MM.1S (cell line): ENCODE measurements around the gene NUDT14.

Experiments used
- DNase-seq: peaks from one replicate; pipeline ENCODE4 v3.0.0-alpha.2; 2015
- H2AFZ ChIP-seq: fragments of 300-600 bp; sonication (generic); 2 replicates; pipeline ENCODE4 v1.6.0; 2016; ENCODE audit warnings: antibody characterized with exemption, low read length
- H3F3A ChIP-seq: fragments of 300-600 bp; sonication (generic); 2 replicates; pipeline ENCODE4 v1.6.1; 2016; ENCODE audit warnings: mild to moderate bottlenecking, antibody characterized with exemption, low read length, moderate library complexity, mixed read lengths; ENCODE audit not compliant: insufficient read depth
- H3K27ac ChIP-seq: fragments of 300-600 bp; sonication (generic); 2 replicates; pipeline ENCODE4 v1.5.1; 2016; ENCODE audit warnings: mild to moderate bottlenecking, low read length
- H3K27me3 ChIP-seq: fragments of 300-600 bp; sonication (generic); replicated peaks from 2 replicates; pipeline ENCODE4 v1.6.0; 2016; ENCODE audit warnings: low read length; ENCODE audit not compliant: insufficient read depth
- H3K36me3 ChIP-seq: fragments of 300-600 bp; sonication (generic); replicated peaks from 2 replicates; pipeline ENCODE4 v1.6.1; 2016; ENCODE audit warnings: mild to moderate bottlenecking, low read length, mixed read lengths; ENCODE audit not compliant: insufficient read depth
- H3K4me1 ChIP-seq: fragments of 300-600 bp; sonication (generic); 2 replicates; pipeline ENCODE4 v1.6.1; 2016; ENCODE audit warnings: low read length, mixed read lengths
- H3K4me2 ChIP-seq: fragments of 300-600 bp; sonication (generic); 2 replicates; pipeline ENCODE4 v1.6.0; 2016; ENCODE audit warnings: low read depth, low read length
- H3K4me3 ChIP-seq: fragments of 300-600 bp; sonication (generic); 2 replicates; pipeline ENCODE4 v1.5.1; 2016; ENCODE audit warnings: low read length, mixed read lengths
- H3K79me2 ChIP-seq: fragments of 300-600 bp; sonication (generic); 2 replicates; pipeline ENCODE4 v1.6.1; 2016; ENCODE audit warnings: mixed run types, low read length, mixed read lengths
- H3K9ac ChIP-seq: fragments of 300-600 bp; sonication (generic); 2 replicates; pipeline ENCODE4 v1.6.1; 2016; ENCODE audit warnings: low read length, mixed read lengths
- H3K9me2 ChIP-seq: fragments of 300-600 bp; sonication (generic); replicated peaks from 2 replicates; pipeline ENCODE4 v1.6.1; 2016; ENCODE audit warnings: mild to moderate bottlenecking, low read length, mixed read lengths; ENCODE audit not compliant: insufficient read depth
- H3K9me3 ChIP-seq: fragments of 300-600 bp; sonication (generic); replicated peaks from 2 replicates; pipeline ENCODE4 v1.6.1; 2016; ENCODE audit warnings: mild to moderate bottlenecking, low read length, mixed read lengths; ENCODE audit not compliant: insufficient read depth
- H4K20me1 ChIP-seq: fragments of 300-600 bp; sonication (generic); 2 replicates; pipeline ENCODE4 v1.6.1; 2016; ENCODE audit warnings: mild to moderate bottlenecking, low read length, moderate library complexity, mixed read lengths; ENCODE audit not compliant: insufficient read depth
- CTCF ChIP-seq: fragments of 300-600 bp; sonication (generic); IDR thresholded peaks from 2 replicates; pipeline ENCODE4 v1.5.1; 2016; ENCODE audit warnings: antibody characterized with exemption, low read length, mixed read lengths
- EZH2 ChIP-seq: fragments of 300-600 bp; sonication (generic); optimal IDR thresholded peaks from 2 replicates; pipeline ENCODE3; 2017; ENCODE audit warnings: low read depth, mild to moderate bottlenecking, antibody characterized with exemption, low read length, mixed read lengths
- EZH2phosphoT487 ChIP-seq: fragments of 300-600 bp; sonication (generic); IDR thresholded peaks from 2 replicates; pipeline ENCODE4 v1.6.1; 2018; ENCODE audit warnings: antibody characterized with exemption, low read length

The NUDT14 gene

GRCh38 chr14:105139831-105140239 lies 41.3 kb downstream of the NUDT14 start:
- no peaks in the 10 kb centered on the region for H3K9me2 ChIP-seq
- TF ChIP-seq CTCF (no peak), EZH2 (no peak), EZH2phosphoT487 (no peak)
- no peak overlapping the region for H3K27ac ChIP-seq
- H3K9me3 ChIP-seq: no peaks in the 10 kb centered on the region
- H4K20me1 ChIP-seq: no peaks in the 10 kb centered on the region
- H2AFZ ChIP-seq: no peak overlapping the region
- H3K4me2 ChIP-seq: no peak overlapping the region
- H3K9ac ChIP-seq: no peak overlapping the region
- peaks cover 27% of the 10 kb centered on the region for H3K27me3 ChIP-seq
- H3F3A ChIP-seq: no peaks in the 10 kb centered on the region
- DNase-seq: no peak
- H3K4me3 ChIP-seq: no peak overlapping the region
- H3K79me2 ChIP-seq: no peaks in the 10 kb centered on the region
- H3K36me3 ChIP-seq: no peaks in the 10 kb centered on the region
- H3K4me1 ChIP-seq: no peaks in the 10 kb centered on the region

GRCh38 chr14:105139212-105139825 lies 41.8 kb downstream of the NUDT14 start:
- Histone ChIP-seq H3K9me2 (no peaks in the 10 kb centered on the region), H2AFZ (no peak overlapping the region), H3K4me3 (no peak overlapping the region), H3K9ac (no peak overlapping the region), H3K4me1 (no peaks in the 10 kb centered on the region), H4K20me1 (no peaks in the 10 kb centered on the region), H3K27ac (no peak overlapping the region), H3K36me3 (no peaks in the 10 kb centered on the region), H3K4me2 (no peak overlapping the region), H3K9me3 (no peaks in the 10 kb centered on the region), H3K79me2 (no peaks in the 10 kb centered on the region), H3F3A (no peaks in the 10 kb centered on the region), H3K27me3 (peaks cover 32% of the 10 kb centered on the region)
- DNase-seq: no peak
- TF ChIP-seq EZH2phosphoT487 (no peak), EZH2 (no peak), CTCF (no peak)

GRCh38 chr14:105138551-105139111 lies 42.5 kb downstream of the NUDT14 start:
- Histone ChIP-seq H3K9me3 (no peaks in the 10 kb centered on the region), H2AFZ (no peak overlapping the region), H3K79me2 (no peaks in the 10 kb centered on the region), H3K27ac (no peak overlapping the region), H3K4me3 (no peak overlapping the region), H3K4me2 (no peak overlapping the region), H3K27me3 (peaks cover 39% of the 10 kb centered on the region), H3K4me1 (no peaks in the 10 kb centered on the region), H4K20me1 (no peaks in the 10 kb centered on the region), H3K36me3 (no peaks in the 10 kb centered on the region), H3K9me2 (no peaks in the 10 kb centered on the region), H3F3A (no peaks in the 10 kb centered on the region), H3K9ac (no peak overlapping the region)
- DNase-seq: no peak
- TF ChIP-seq CTCF (no peak), EZH2 (no peak), EZH2phosphoT487 (no peak)
